MCF 10A (cell line): ENCODE measurements around the gene ENKUR. TPM values are rescaled to one million over a fixed set of nuclear protein-coding genes. Genes with fewer than 3 reads are reported as not detected.

Experiments used
- BruUV-seq: library from RNA; stranded (reverse); fragments of 400-500 nt; replicated peaks from 2 replicates; lab custom pipeline; 2021; lab: Mats Ljungman, UMichigan
- CTCF ChIA-PET: fragments of 300-600 bp; sonication (Branson Sonifier 250); formaldehyde crosslinking; extraction: SDS; loops from one replicate; lab custom pipeline; 2021; ENCODE audit warnings: antibody characterized with exemption, inconsistent platforms; lab: Yijun Ruan, JAX
- POLR2A ChIA-PET: fragments of 300-600, 350-650 bp; sonication (Branson Sonifier 250); formaldehyde crosslinking; extraction: SDS; loops from one replicate; lab custom pipeline; 2020; ENCODE audit warnings: antibody characterized with exemption, inconsistent platforms; lab: Yijun Ruan, JAX
- DNase-seq: peaks from one replicate; pipeline ENCODE4 v3.0.0-alpha.2; 2018; ENCODE audit not compliant: unreplicated experiment
- H3K27ac Mint-ChIP-seq: one replicate; pipeline ENCODE4 v1.8.0; 2022; ENCODE audit warnings: mild to moderate bottlenecking, low read depth, mixed read lengths; ENCODE audit not compliant: unreplicated experiment
- H3K27me3 Mint-ChIP-seq: one replicate; pipeline ENCODE4 v1.8.0; 2022; ENCODE audit warnings: mixed read lengths; ENCODE audit not compliant: insufficient read depth, unreplicated experiment
- H3K36me3 Mint-ChIP-seq: one replicate; pipeline ENCODE4 v1.8.0; 2022; ENCODE audit warnings: mild to moderate bottlenecking, moderate library complexity, mixed read lengths; ENCODE audit not compliant: insufficient read depth, unreplicated experiment
- H3K4me1 Mint-ChIP-seq: one replicate; pipeline ENCODE4 v1.8.0; 2022; ENCODE audit warnings: mixed read lengths; ENCODE audit not compliant: insufficient read depth, unreplicated experiment
- H3K4me3 Mint-ChIP-seq: one replicate; pipeline ENCODE4 v1.8.0; 2022; ENCODE audit warnings: mild to moderate bottlenecking, moderate library complexity, mixed read lengths; ENCODE audit not compliant: unreplicated experiment
- H3K9me3 Mint-ChIP-seq: one replicate; pipeline ENCODE4 v1.8.0; 2022; ENCODE audit warnings: mixed read lengths; ENCODE audit not compliant: unreplicated experiment
- CTCF ChIP-seq: fragments of 200-600 bp; IDR thresholded peaks from one replicate; pipeline ENCODE4 v1.8.0; 2022; ENCODE audit warnings: antibody characterized with exemption, mild to moderate bottlenecking; ENCODE audit not compliant: unreplicated experiment
- intact Hi-C: fragments of 100-400 bp; cut with micrococcal nuclease; formaldehyde crosslinking; loops from 2 replicates; pipeline ENCODE4 v1.14.1; 2022
- total RNA-seq: library from RNA; stranded (reverse); gene quantifications from 2 replicates; pipeline ENCODE4 v1.2.3, GENCODE V29; 2022

ENKUR gene
- total RNA-seq, 1 experiment from 2014 or later: 0.33 TPM

GRCh38 chr10:24938525-24938924 is 77.4 kb downstream of the ENKUR start:
- BruUV-seq: no TSS peak
- ChIA-PET CTCF (interaction anchor here (1.3 kb wide), 1 partner anchor 43 kb away, joined by 5 read pairs; no protein-coding TSS in a partner anchor), POLR2A (no interaction called here)
- Mint-ChIP-seq H3K27ac (no peak overlapping the region), H3K36me3 (no peaks in the 10 kb centered on the region), H3K9me3 (no peaks in the 10 kb centered on the region), H3K27me3 (no peaks in the 10 kb centered on the region), H3K4me1 (no peaks in the 10 kb centered on the region), H3K4me3 (no peak overlapping the region)
- no peak for TF ChIP-seq CTCF
- intact Hi-C loops: no loop called here
- no peak for DNase-seq

DNA sequence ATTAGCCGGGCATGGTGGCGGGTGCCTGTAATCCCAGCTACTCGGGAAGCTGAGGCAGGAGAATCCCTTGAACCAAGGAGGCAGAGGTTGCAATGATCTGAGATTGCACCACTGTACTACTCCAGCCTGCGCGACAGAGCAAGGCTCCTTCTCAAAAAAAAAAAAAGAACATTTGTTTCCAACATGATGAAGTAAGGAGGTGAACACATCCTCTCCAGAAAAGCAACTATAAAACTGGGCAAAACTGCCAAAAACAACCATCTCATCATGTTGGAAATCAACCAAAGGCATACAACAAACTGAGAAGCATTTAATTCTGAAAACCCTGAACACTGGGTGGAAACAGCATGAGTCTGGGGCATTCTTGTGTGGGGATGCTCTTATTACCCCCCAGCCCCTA is 77.9 kb downstream of the ENKUR start:
- H3K27ac Mint-ChIP-seq: no peak overlapping the region
- no peaks in the 10 kb centered on the region for H3K27me3 Mint-ChIP-seq
- no TSS peak for BruUV-seq
- H3K36me3 Mint-ChIP-seq: no peaks in the 10 kb centered on the region
- intact Hi-C loops: no loop called here
- H3K9me3 Mint-ChIP-seq: no peaks in the 10 kb centered on the region
- no peak overlapping the region for H3K4me3 Mint-ChIP-seq
- no peak for TF ChIP-seq CTCF
- ChIA-PET CTCF (no interaction called here), POLR2A (no interaction called here)
- no peaks in the 10 kb centered on the region for H3K4me1 Mint-ChIP-seq
- no peak for DNase-seq

GRCh38 chr10:24935504-24936292 is 80.3 kb downstream of the ENKUR start:
- Mint-ChIP-seq H3K9me3 (no peaks in the 10 kb centered on the region), H3K27me3 (no peaks in the 10 kb centered on the region), H3K36me3 (no peaks in the 10 kb centered on the region), H3K4me1 (no peaks in the 10 kb centered on the region), H3K4me3 (no peak overlapping the region), H3K27ac (no peak overlapping the region)
- no peak for DNase-seq
- ChIA-PET POLR2A (interaction anchor here (1.2 kb wide), 2 partner anchors 12 to 26 kb away, joined by 3 to 4 read pairs; no protein-coding TSS in a partner anchor), CTCF (interaction anchor here (0.6 to 1.3 kb wide), 7 partner anchors 9 to 370 kb away, joined by 3 to 5 read pairs (median 3); partner anchors contain the start of gene THNSL1)
- no TSS peak for BruUV-seq
- TF ChIP-seq CTCF: no peak
- intact Hi-C loops: no loop called here

Other genes starting within 250 kb of the ENKUR start
- not detected in 2 replicates for gene PRTFDC1, start 63.6 kb downstream of the ENKUR start, total RNA-seq
- gene THNSL1, start 454 bp upstream of the ENKUR start, total RNA-seq: 7.6 and 7.9 TPM in 2 replicates
- not detected in 2 replicates for gene GPR158, start 158.8 kb upstream of the ENKUR start, total RNA-seq